ENCODE measurements around the gene USP15. TPM values are rescaled to one million over a fixed set of nuclear protein-coding genes. Genes with fewer than 3 reads are reported as not detected.
"Not testable (repeated sequence)": the region's sequence is repeated elsewhere in the genome, so short reads cannot be mapped to it uniquely, and the experiment has no call there.

Gene USP15
- total and polyA plus RNA-seq, 12 donors: 25.9 to 148 (median 64.9) TPM

DNA sequence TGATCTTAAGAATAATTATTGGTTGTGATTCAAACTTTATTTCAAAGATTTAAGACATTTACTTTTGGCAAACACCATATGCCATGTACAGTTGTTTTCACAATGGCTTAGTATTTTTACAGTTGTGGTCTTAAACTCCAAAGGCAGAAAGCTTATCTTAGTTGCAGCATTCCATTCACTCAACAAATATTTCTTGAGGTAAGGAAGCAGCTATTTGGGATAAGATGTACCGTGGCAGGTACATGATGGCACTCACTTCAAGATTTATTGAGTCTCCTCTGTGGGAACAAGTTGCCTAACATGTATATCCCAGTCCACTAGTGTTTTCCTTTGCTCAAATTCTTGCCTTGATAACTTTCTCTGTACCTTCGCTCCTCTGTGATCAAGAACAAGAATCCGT lies 198.4 kb downstream of the USP15 start:
- 83 to 93% (median 88%) methylated on average over 3 of the region's 3 CpGs for WGBS, 4 donors
- TF ChIP-seq POLR2A (IDR thresholded peaks at IDR 0.05): no peak
- TF ChIP-seq CTCF (IDR thresholded peaks at IDR 0.05): no peak
- Histone ChIP-seq H3K4me1 (replicated peaks in 1 of 2) (no peaks in the 10 kb centered on the region), H3K9me3 (replicated peaks in 1 of 3) (no peaks in the 10 kb centered on the region), H3K4me3 (no peak overlapping the region), H3K36me3 (replicated peaks in 1 of 2) (no peaks in the 10 kb centered on the region), H3K27me3 (no peaks in the 10 kb centered on the region), H3K27ac (no peak overlapping the region)
- intact Hi-C loops (cut with DNase I): no loop called here
- no peak for DNase-seq

DNA sequence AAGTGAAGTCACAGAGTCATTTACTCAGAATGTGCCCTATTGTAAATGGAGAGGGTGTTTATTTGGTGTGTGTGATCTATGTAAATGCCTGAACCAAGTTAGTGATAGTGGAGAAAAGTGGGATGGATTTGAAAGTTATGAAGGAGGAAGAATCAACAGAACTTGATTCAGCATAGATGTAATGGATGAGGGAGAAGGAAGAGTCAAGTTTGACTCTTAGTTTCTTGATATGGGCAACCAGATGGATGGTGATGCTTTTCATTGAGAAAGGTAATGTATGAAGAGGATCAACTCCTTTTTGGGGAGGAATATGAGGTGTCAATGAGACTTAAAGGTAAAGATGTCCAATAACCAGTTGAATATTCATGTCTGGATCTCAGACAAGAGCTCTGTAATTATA lies 199.8 kb downstream of the USP15 start:
- no peak overlapping the region for H3K4me3 ChIP-seq
- H3K4me1 ChIP-seq (replicated peaks in 1 of 2): no peaks in the 10 kb centered on the region
- intact Hi-C loops (cut with DNase I): no loop called here
- H3K9me3 ChIP-seq (replicated peaks in 1 of 3): no peaks in the 10 kb centered on the region
- no peaks in the 10 kb centered on the region for H3K36me3 ChIP-seq (replicated peaks in 1 of 2)
- TF ChIP-seq POLR2A (IDR thresholded peaks at IDR 0.05): no peak
- no peak for TF ChIP-seq CTCF (IDR thresholded peaks at IDR 0.05)
- no peak for DNase-seq
- no peaks in the 10 kb centered on the region for H3K27me3 ChIP-seq
- H3K27ac ChIP-seq: no peak overlapping the region

GRCh38 chr12:62461171-62461837 lies 201.1 kb downstream of the USP15 start:
- H3K36me3 ChIP-seq (replicated peaks in 1 of 2); DNase-seq; H3K27me3 ChIP-seq; intact Hi-C loops (cut with DNase I); H3K27ac ChIP-seq; H3K4me3 ChIP-seq; H3K4me1 ChIP-seq (replicated peaks in 1 of 2); H3K9me3 ChIP-seq (replicated peaks in 1 of 3): not testable (repeated sequence)
- WGBS, 4 donors: 88 to 91% (median 89%) methylated on average over 7 to 32 of the region's 32 CpGs

DNA sequence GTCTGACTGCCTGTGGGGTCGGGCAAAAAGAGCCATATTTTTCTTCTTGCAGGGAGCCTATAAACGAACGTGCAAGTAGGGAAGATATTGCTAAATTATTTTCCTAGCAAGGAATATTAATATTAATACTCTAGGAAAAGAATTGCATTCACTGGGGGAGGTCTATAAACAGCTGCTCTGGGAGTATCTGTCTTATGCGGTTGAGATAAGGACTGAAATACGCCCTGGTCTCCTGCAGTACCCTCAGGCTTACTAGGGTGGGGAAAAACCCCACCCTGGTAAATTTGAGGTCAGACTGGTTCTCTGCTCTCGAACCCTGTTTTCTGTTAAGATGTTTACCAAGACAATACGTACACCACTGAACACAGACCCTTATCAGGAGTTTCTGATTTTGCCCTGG lies 203.0 kb downstream of the USP15 start:
- H3K27ac ChIP-seq; H3K27me3 ChIP-seq; DNase-seq; intact Hi-C loops (cut with DNase I); H3K4me3 ChIP-seq; H3K4me1 ChIP-seq (replicated peaks in 1 of 2); H3K9me3 ChIP-seq (replicated peaks in 1 of 3); H3K36me3 ChIP-seq (replicated peaks in 1 of 2): not testable (repeated sequence)
- WGBS, 4 donors: 68 to 75% (median 71%) methylated on average over 7 of the region's 7 CpGs

Small RNAs within 50 kb of the gene (small RNA-seq; reads per million reads assigned to genes)
- gene RF00017: 0 reads per million in 2 donors
- 0 reads per million in 2 donors for gene RNU6-595P

Other genes starting within 250 kb of the USP15 start
- 10 to 100 TPM; 20.9 to 78.2 (median 43.7) TPM for gene MON2, start 206.4 kb downstream of the USP15 start, total RNA-seq
- 10 to 100 TPM; 13.9 to 29.5 (median 16.3) TPM for gene MON2, start 206.4 kb downstream of the USP15 start, polyA plus RNA-seq